Nasal cavity respiratory epithelium epithelial cell of viscerocranial mucosa (primary cell): ENCODE measurements around the gene LY6G6C. TPM values are rescaled to one million over a fixed set of nuclear protein-coding genes. Genes with fewer than 3 reads are reported as not detected.

ENCODE experiments used
- total RNA-seq: library from RNA; depleted of rRNA; stranded (reverse); fragments of >200 nt; gene quantifications from 2 replicates; pipeline ENCODE4 v1.2.3, GENCODE V29; 2014

Gene LY6G6C, protein sequence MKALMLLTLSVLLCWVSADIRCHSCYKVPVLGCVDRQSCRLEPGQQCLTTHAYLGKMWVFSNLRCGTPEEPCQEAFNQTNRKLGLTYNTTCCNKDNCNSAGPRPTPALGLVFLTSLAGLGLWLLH
- under 0.01 TPM in 1 of 2 replicates, not detected in the other for total RNA-seq

DNA sequence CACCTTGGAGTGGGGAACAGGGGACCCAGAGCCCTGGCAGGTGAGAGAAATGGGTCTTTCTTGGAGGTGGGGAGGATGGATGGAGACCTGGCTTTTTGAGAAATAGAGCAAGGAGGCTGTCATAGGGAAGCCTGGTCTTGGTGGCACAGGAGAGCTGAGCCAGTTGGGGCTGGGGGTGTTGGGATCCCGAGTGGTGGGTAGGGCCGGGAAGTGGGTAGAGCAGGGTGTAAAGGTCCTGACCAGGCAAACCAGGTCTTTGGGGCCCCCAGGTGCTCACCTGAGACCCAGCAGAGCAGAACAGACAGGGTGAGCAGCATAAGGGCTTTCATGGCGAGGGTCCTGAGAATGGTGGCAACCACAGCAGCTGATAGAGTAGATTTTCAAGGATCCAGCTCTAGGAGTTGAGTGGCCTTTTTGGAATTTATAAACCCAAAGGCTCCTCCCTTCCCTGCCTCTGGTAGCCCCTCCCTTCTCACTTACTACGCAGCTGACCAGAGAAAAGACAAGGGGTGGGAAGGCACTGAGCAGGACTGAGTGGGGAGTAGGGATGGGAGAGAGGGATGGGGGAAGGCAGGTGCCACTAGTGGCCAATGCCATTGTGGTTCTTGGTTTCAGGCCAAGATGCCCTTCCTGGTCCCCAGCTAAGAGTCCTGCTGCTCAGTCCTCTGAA is at the start of gene LY6G6C:
Gene LY6G6C (minus strand): TSS at position 396 of the 670 bp plus-strand sequence. CDS start 67 bp downstream, at position 329.

DNA sequence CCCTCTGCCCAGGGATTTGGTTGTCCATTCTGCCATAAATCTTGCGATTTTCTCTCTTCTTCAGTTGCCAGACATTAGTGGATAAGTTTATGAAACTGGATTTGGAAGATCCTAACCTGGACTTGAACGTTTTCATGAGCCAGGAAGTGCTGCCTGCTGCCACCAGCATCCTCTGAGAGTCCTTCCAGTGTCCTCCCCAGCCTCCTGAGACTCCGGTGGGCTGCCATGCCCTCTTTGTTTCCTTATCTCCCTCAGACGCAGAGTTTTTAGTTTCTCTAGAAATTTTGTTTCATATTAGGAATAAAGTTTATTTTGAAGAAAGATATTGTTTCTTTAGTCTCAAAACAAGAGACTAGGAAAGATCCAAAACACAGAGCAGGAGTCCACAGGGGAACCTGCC is 40.8 kb upstream of the LY6G6C start, which contains the start of gene SAPCD1:
Gene SAPCD1 (plus strand): TSS at position 301 of the 400 bp plus-strand sequence. CDS start 399 bp downstream, outside the sequence.

DNA sequence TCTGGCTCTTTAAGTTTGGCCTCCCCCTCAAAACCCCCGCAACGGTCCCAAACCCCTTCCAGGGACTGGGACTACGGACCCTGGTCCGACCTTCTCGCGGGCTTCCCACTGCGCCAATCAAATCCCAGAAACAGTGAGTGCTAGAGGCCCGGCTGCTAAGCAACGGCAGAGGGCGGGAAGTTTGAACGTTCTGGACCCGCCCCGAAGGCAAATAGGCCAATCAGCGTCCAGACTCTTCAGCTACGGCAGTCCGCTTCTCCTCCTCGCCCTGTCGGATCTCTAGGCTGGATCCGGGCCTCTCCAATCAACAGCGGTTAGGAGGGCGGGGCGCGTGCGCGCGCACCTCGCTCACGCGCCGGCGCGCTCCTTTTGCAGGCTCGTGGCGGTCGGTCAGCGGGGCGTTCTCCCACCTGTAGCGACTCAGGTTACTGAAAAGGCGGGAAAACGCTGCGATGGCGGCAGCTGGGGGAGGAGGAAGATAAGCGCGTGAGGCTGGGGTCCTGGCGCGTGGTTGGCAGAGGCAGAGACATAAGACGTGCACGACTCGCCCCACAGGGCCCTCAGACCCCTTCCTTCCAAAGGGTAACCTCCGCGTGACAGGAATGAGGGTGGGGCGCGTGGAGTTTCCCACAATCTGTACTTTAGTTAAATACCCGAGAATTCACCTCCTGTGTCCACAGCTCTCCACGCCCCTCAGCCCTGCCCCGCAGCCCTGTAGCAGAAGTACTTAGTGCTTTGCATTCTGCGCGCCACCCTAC is 18.3 kb upstream of the LY6G6C start, which contains the start of gene MSH5:
Gene MSH5 (plus strand): TSS at position 367 of the 758 bp plus-strand sequence. CDS start 462 bp downstream, outside the sequence.

DNA sequence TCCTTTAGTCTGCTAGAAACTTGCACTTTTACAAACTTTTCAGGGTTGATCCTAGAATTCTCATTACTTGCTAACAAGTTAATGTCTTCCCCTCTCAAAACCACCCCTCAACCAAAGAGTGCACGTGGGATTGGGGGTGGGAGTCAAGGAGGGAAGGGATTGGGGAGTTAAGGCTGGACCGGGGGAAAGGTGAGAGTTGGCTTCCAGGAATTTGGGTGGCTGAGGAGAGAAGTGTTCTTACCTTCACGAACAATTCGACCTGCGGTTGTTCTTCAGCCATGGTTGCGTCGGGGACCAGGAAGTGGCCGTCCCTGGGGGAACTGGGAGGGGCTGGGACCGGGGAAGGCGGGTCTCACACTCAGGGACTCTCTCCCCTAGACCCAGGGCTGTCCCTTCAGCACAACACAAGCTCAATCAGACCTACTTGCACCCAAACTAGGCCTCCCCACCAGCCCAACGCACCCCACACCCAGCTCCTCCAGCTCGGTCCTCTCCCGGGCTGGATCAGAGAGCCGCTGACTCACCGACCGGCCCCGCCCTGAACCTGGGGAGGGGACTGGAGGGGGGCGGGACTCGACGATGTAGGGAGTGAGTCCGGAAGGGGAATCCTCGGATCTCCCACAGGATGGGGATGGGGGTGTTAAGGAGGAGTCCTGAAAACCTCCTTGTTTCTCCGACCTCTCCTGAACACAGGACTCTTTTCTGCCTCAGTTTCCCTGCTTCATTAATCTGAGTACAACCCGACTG is 14.6 kb upstream of the LY6G6C start, which contains the start of gene CLIC1:
Gene CLIC1 (minus strand): TSS at position 510 of the 747 bp plus-strand sequence. CDS start 230 bp downstream, at position 280.

DNA sequence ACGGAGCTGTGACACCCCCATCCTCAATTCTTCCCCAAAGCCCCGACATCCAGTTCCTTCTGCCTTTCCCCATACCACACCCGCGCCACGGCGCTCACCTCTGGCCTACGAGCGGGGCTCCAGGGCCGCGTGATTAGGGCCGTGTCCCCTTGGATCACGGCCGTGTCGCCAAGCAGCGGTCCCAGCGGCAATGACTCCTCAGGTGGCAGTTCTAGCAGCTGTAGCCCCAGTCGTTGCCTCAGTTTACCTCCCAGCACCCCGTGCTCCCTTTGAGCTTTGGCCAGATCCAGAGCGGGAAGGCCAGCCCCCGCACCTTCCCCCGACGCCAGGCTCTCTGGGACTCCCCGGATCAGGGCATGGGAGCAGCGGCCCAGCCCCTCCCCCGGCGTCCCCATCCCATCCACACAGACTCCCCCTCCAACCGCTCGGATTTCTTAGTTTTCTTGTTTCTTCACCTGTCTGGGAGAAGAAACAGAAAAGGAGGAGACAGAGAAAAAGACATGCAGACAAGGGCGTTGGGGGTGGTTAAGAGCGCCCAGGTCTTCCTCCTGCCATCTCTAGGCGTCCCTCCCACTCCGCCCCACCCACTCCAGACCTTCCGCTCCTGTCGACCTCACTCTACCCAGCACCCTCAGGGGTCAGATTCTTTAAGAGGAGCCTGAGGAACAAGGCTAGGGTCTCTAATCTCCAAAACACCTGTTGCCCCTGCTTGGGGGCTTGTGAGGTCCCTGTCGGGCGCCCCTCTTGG is 7.4 kb upstream of the LY6G6C start, which contains the start of gene DDAH2:
Gene DDAH2 (minus strand): TSS at position 533 of the 748 bp plus-strand sequence. CDS start 138 bp downstream, at position 395.

DNA sequence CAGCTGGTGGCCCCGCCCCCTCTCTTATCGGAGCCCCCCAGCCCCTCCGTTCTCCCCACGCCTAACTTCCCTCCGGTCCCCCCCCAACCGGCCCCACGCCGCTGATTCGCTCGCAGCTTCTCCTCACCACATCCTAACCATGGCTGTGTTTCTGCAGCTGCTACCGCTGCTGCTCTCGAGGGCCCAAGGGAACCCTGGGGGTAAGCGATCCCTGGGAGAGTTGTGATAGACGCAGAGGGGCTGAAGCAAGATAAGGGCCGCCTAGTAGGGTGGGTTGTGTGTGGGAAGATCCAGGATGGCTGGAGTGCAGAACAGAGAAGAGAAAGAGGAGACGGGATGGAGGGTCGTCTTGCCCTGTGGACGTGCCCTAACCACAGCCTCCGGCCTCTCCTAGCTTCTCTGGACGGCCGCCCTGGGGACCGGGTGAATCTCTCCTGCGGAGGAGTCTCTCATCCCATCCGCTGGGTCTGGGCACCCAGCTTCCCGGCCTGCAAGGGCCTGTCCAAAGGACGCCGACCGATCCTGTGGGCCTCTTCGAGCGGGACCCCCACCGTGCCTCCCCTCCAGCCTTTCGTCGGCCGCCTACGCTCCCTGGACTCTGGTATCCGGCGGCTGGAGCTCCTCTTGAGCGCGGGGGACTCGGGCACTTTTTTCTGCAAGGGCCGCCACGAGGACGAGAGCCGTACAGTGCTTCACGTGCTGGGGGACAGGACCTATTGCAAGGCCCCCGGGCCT is 1.9 kb upstream of the LY6G6C start, which contains the start of gene MPIG6B:
Gene MPIG6B (plus strand): TSS at position 129 of the 735 bp plus-strand sequence. CDS start 11 bp downstream, at position 140.

DNA sequence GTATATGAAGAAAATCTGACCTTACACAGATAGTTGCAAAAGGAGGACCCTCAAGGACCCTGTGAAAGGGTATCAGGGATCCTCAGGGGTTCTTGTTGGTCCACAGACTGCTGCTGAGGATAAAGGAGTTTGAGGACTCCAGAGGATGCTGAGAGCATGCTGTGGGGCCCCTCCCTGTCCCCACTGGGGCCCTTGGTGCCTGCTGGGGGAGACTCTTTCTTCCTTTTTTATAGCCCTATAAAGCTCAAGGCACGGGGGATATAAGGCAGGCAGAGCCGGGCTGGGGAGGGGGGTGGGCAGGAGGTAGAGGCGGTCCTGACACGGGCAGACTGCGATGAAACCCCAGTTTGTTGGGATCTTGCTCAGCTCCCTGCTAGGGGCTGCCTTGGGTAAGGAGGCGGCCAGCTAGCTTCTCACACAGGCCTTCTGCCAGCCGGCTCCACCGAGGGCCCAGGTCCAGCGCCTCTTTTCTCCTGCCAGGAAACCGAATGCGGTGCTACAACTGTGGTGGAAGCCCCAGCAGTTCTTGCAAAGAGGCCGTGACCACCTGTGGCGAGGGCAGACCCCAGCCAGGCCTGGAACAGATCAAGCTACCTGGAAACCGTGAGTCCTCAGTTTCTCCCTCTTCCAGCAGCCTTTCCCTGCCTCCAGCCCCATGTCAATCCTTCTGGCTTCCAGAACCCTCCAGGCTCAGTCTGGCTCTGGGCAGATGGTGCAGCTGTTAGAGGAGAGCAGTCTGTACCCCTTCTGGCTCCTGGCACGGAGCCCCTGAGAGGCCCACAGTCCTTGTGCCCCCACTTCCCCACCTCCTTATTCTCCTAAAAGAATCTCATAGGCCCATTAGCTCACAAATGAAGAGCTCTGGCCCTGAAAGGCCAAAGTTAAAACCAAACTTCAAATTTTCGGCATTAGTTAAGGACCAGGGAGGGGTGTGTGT is 6.3 kb downstream of the LY6G6C start, which contains the start of gene LY6G6D:
Gene LY6G6D (plus strand): TSS at position 327 of the 937 bp plus-strand sequence. CDS start 8 bp downstream, at position 335.

DNA sequence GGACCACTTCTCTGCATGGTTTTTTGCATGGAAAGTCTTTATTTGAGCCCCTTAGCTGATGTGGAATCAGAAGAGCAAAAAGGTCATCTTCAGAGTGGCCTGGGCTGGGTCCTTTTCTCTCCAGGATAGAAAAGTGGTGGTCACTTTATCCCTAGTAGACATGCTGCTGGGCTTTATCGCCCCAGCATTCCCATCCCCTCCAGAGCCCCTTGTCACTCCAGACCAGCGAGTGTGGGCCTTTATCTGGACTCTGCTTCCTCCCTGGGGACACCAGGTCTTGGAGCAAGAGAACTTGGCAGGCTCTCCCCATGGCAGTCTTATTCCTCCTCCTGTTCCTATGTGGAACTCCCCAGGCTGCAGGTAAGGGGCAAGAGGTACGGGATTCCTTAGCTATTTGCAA is 14.9 kb downstream of the LY6G6C start, which contains the start of gene LY6G6F:
Gene LY6G6F (plus strand): TSS at position 268 of the 400 bp plus-strand sequence. CDS start 41 bp downstream, at position 309.

DNA sequence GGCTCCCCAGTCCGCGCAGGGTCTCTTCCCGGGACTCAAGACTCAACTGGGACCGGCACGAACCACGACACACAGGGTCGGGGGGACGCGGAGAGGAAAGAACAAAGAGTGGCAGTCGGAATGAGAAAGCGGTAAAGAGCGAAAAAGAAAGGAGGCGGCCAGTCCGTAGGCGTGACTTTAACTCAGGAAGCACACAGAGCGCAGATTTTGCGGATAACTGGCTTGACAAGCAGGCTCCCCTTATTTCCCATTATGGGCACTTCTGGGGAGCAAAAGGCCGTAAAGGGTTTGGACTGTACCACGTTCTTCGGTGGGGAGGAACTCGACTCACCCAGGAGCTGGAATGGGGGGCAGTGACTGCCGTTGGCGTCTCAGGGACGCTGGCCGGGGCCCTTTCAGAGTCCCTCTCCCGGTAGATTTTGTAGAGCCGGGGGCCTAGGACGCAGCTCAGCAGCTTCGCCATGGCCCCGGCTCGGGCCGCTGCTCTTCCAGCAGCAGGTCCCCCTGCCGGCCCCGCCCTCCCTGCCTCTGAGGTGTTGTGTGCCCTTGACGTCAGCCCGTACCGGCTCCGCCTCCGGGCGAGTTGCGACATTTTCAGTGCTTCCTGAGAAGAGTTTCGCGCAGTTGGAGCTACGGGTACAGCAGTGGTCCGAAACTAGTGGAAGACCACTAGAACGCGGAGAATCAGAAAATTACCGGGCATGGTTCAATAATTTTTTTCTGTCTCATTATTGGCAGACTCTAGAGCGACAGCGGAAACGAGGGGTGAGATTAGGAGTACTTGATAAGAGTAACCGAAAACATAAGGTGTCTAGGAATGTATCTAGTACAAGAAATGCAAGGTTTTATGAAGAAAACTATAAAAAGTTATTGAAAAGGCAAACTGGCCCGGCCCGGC is 18.5 kb downstream of the LY6G6C start, which contains the start of gene ABHD16A:
Gene ABHD16A (minus strand): TSS at position 506 of the 898 bp plus-strand sequence. CDS start 43 bp downstream, at position 463.

DNA sequence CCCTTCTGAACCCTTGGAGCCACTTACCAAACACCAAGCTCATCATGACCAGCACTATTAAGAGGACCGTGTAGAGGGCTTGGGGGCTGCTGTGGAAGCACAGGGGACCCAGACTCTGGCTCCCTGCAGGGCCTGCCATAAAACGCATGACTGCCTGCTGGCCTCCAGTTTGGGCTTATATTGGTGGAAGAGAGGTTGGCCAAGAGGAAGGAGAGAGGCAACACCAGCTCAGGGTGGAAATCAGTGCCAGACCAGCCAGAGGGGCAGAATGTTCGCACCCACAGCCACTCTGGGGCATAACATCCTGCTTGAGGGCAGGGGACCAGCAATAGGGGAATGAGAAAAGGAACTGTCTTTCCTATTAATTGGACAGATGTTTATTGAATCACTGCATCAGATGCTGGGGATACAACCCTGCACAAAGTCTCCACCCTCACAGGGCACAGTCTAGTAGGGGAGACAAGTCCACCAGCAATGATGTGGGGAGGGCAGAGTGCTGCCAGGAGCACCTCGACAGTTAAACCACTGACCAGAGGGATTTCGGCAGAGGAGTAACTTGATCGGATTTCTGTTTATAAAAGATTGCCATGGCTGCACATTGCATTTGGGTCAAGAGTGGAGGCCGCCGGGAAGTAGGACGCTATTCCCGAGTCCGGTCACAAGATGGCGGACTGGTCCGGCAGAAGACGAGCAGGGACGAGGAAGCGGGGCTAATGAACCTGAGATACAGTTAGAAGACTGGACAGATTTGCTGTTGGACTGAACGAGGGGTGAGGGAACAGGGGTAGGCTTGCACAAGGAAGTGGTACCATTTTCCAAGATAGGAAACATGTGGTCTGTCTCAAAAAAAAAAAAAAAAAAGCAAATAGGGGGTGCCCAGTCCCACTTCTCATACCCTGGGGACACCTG is 41.1 kb downstream of the LY6G6C start, which contains the start of gene LY6G5C:
Gene LY6G5C (minus strand): TSS at position 842 of the 909 bp plus-strand sequence. CDS start 694 bp downstream, at position 148.

DNA sequence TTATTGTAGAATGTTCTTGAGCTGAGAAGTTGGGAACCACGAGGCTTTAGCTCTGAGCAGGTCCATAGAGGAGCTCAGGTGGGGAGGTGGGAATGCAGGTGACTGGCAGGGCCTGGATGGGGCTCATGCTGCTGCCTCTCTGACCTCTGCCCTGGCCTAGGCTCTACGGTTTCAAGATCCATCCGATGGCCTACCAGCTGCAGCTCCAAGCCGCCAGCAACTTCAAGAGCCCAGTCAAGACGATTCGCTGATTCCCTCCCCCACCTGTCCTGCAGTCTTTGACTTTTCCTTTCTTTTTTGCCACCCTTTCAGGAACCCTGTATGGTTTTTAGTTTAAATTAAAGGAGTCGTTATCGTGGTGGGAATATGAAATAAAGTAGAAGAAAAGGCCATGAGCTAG is 51.9 kb downstream of the LY6G6C start, which contains the start of gene LY6G5B:
Gene LY6G5B (plus strand): TSS at position 301 of the 400 bp plus-strand sequence. CDS start 975 bp downstream, outside the sequence.

Other genes starting within 250 kb of the LY6G6C start
- gene MICB, start 223.6 kb downstream of the LY6G6C start, total RNA-seq: 3.7 and 5.8 TPM in 2 replicates
- gene MCCD1, start 192.8 kb downstream of the LY6G6C start, total RNA-seq: not detected in 2 replicates
- gene DDX39B, start 179.7 kb downstream of the LY6G6C start, total RNA-seq: 205 and 333 TPM in 2 replicates
- 0.28 and 0.34 TPM in 2 replicates for gene ATP6V1G2, start 175.1 kb downstream of the LY6G6C start, total RNA-seq
- 25.8 and 52.3 TPM in 2 replicates for gene NFKBIL1, start 174.1 kb downstream of the LY6G6C start, total RNA-seq
- not detected in 2 replicates for gene LTA, start 149.5 kb downstream of the LY6G6C start, total RNA-seq
- gene TNF, start 146.2 kb downstream of the LY6G6C start, total RNA-seq: under 0.01 and 0.07 TPM in 2 replicates
- gene LTB, start 139.3 kb downstream of the LY6G6C start, total RNA-seq: not detected in 2 replicates
- gene LST1, start 135.5 kb downstream of the LY6G6C start, total RNA-seq: not detected in 2 replicates
- gene NCR3, start 128.7 kb downstream of the LY6G6C start, total RNA-seq: not detected in 2 replicates
- not detected in 2 replicates for gene AIF1, start 106.5 kb downstream of the LY6G6C start, total RNA-seq
- gene PRRC2A, start 101.0 kb downstream of the LY6G6C start, total RNA-seq: 32.1 and 73.3 TPM in 2 replicates
- gene BAG6, start 69.1 kb downstream of the LY6G6C start, total RNA-seq: 120 and 174 TPM in 2 replicates
- gene APOM, start 65.9 kb downstream of the LY6G6C start, total RNA-seq: 0.28 and 0.34 TPM in 2 replicates
- gene C6orf47, start 61.0 kb downstream of the LY6G6C start, total RNA-seq: 24.7 and 37.6 TPM in 2 replicates
- 9.4 and 20.2 TPM in 2 replicates for gene GPANK1, start 56.7 kb downstream of the LY6G6C start, total RNA-seq
- gene CSNK2B, start 55.7 kb downstream of the LY6G6C start, total RNA-seq: 48.2 and 76.9 TPM in 2 replicates
- gene LY6G5B, start 51.8 kb downstream of the LY6G6C start, total RNA-seq: 0.68 and 3.3 TPM in 2 replicates
- 0.07 TPM in 1 of 2 replicates, not detected in the other for gene LY6G5C, start 40.7 kb downstream of the LY6G6C start, total RNA-seq
- 30.8 and 46.5 TPM in 2 replicates for gene ABHD16A, start 18.4 kb downstream of the LY6G6C start, total RNA-seq
- not detected in 2 replicates for gene LY6G6F, start 14.9 kb downstream of the LY6G6C start, total RNA-seq
- not detected in 2 replicates for gene LY6G6D, start 6.4 kb downstream of the LY6G6C start, total RNA-seq
- not detected in 2 replicates for gene MPIG6B, start 1.6 kb upstream of the LY6G6C start, total RNA-seq
- 16.2 and 19.8 TPM in 2 replicates for gene DDAH2, start 7.6 kb upstream of the LY6G6C start, total RNA-seq
- 269 and 558 TPM in 2 replicates for gene CLIC1, start 14.8 kb upstream of the LY6G6C start, total RNA-seq
- gene MSH5, start 18.3 kb upstream of the LY6G6C start, total RNA-seq: 3.4 and 3.5 TPM in 2 replicates
- gene SAPCD1, start 40.9 kb upstream of the LY6G6C start, total RNA-seq: 0.57 TPM in 1 of 2 replicates, not detected in the other
- gene VWA7, start 55.6 kb upstream of the LY6G6C start, total RNA-seq: 0.34 and 1.00 TPM in 2 replicates
- gene VARS1, start 74.0 kb upstream of the LY6G6C start, total RNA-seq: 61.2 and 98.7 TPM in 2 replicates
- gene LSM2, start 85.2 kb upstream of the LY6G6C start, total RNA-seq: 14.4 and 35.5 TPM in 2 replicates
- gene HSPA1L, start 93.5 kb upstream of the LY6G6C start, total RNA-seq: 1.0 and 1.1 TPM in 2 replicates
- gene HSPA1A, start 93.8 kb upstream of the LY6G6C start, total RNA-seq: 29.7 and 211 TPM in 2 replicates
- 81.7 and 305 TPM in 2 replicates for gene HSPA1B, start 106.0 kb upstream of the LY6G6C start, total RNA-seq
- 64.1 and 103 TPM in 2 replicates for gene NEU1, start 141.1 kb upstream of the LY6G6C start, total RNA-seq
- gene SLC44A4, start 157.3 kb upstream of the LY6G6C start, total RNA-seq: 2.1 and 3.1 TPM in 2 replicates
- 13.7 and 47.4 TPM in 2 replicates for gene EHMT2, start 176.0 kb upstream of the LY6G6C start, total RNA-seq
- gene ZBTB12, start 180.3 kb upstream of the LY6G6C start, total RNA-seq: 1.4 and 4.1 TPM in 2 replicates
- 0.71 and 1.0 TPM in 2 replicates for gene C2, start 206.0 kb upstream of the LY6G6C start, total RNA-seq
- 1.7 and 11.2 TPM in 2 replicates for gene CFB, start 224.3 kb upstream of the LY6G6C start, total RNA-seq
- gene NELFE, start 237.2 kb upstream of the LY6G6C start, total RNA-seq: 109 and 155 TPM in 2 replicates
- 49.6 and 62.5 TPM in 2 replicates for gene SKIC2, start 237.4 kb upstream of the LY6G6C start, total RNA-seq